Skeletal muscle tissue (tissue), 4 donors: ENCODE data around the gene ATPAF1. TPM values are rescaled to one million over a fixed set of nuclear protein-coding genes. Genes with fewer than 3 reads are reported as not detected.

Source experiments
- H3K27ac ChIP-seq: one replicate; pipeline ENCODE4 v1.7.0; 2013; ENCODE audit warnings: mild to moderate bottlenecking, low read depth, low read length, inconsistent platforms
- H3K27me3 ChIP-seq, 3 donors: one replicate each; pipeline ENCODE4 v1.7.0; 2013; ENCODE audit warnings: low read length in 3 of 3; ENCODE audit not compliant: control insufficient read depth in 3 of 3, insufficient read depth in 3 of 3
- H3K36me3 ChIP-seq, 3 donors: one replicate each; pipeline ENCODE4 v1.7.0; 2013; ENCODE audit warnings: low read length in 3 of 3; ENCODE audit not compliant: control insufficient read depth in 3 of 3, insufficient read depth in 3 of 3
- H3K4me1 ChIP-seq, 3 donors: one replicate each; pipeline ENCODE4 v1.7.0; 2013; ENCODE audit warnings: low read length in 3 of 3, mild to moderate bottlenecking in 3 of 3; ENCODE audit not compliant: control insufficient read depth in 3 of 3, insufficient read depth in 3 of 3
- H3K4me3 ChIP-seq, 3 donors: one replicate each; pipeline ENCODE4 v1.7.0; 2013; ENCODE audit warnings: low read length in 3 of 3
- H3K9ac ChIP-seq, 3 donors: one replicate each; pipeline ENCODE4 v1.7.0; 2013; ENCODE audit warnings: low read length in 3 of 3, mild to moderate bottlenecking in 3 of 3, moderate library complexity in 2 of 3, low read depth in 1 of 3
- H3K9me3 ChIP-seq, 3 donors: one replicate each; pipeline ENCODE4 v1.7.0; 2013; ENCODE audit warnings: low read length in 3 of 3; ENCODE audit not compliant: control insufficient read depth in 3 of 3
- total RNA-seq: library from RNA; depleted of rRNA; stranded (reverse); fragments of >200 nt; gene quantifications from one replicate; pipeline ENCODE4 v1.2.3, GENCODE V29; 2014
- donor health status: Osteomylitis.

Gene ATPAF1
- total RNA-seq, 1 donor from 2014 or later, result 50.1 TPM

- Histone ChIP-seq H3K27ac (no peak overlapping the region), H3K9ac (peak overlapping the region in 1 of 3 donors; percentile 6), H3K9me3 (no peaks in the 10 kb centered on the region), H3K27me3 (no peaks in the 10 kb centered on the region), H3K4me1 (peaks cover 0 to 5% (median 0%) of the 10 kb centered on the region in 3 donors), H3K4me3 (no peak overlapping the region), H3K36me3 (peaks cover 46 to 55% (median 51%) of the 10 kb centered on the region in 3 donors)
Measured at GRCh38 chr1:46585312-46585938, 82.7 kb downstream of the ATPAF1 start.

- Histone ChIP-seq H3K4me1 (peaks cover 0 to 5% (median 0%) of the 10 kb centered on the region in 3 donors), H3K9ac (no peak overlapping the region), H3K4me3 (no peak overlapping the region), H3K27ac (no peak overlapping the region), H3K27me3 (no peaks in the 10 kb centered on the region), H3K9me3 (no peaks in the 10 kb centered on the region), H3K36me3 (peaks cover 48 to 56% (median 54%) of the 10 kb centered on the region in 3 donors)
Measured at GRCh38 chr1:46583494-46583893, 84.7 kb downstream of the ATPAF1 start.

- Histone ChIP-seq H3K9ac (no peak overlapping the region), H3K27ac (no peak overlapping the region), H3K36me3 (peaks cover 51 to 60% (median 58%) of the 10 kb centered on the region in 3 donors), H3K27me3 (no peaks in the 10 kb centered on the region), H3K9me3 (no peaks in the 10 kb centered on the region), H3K4me3 (no peak overlapping the region), H3K4me1 (peaks cover 0 to 5% (median 0%) of the 10 kb centered on the region in 3 donors)
Measured at GRCh38 chr1:46582972-46583371, 85.2 kb downstream of the ATPAF1 start.

Other genes with a start within 250 kb of the ATPAF1 start
- gene DMBX1, start 178.5 kb downstream of the ATPAF1 start, total RNA-seq, result not detected
- not detected for gene KNCN, start 116.7 kb downstream of the ATPAF1 start, total RNA-seq
- 20.4 TPM for gene MKNK1, start 64.1 kb downstream of the ATPAF1 start, total RNA-seq
- 14.1 TPM for gene MOB3C, start 51.6 kb downstream of the ATPAF1 start, total RNA-seq
- not detected for gene TEX38, start 3.5 kb upstream of the ATPAF1 start, total RNA-seq
- 50.6 TPM for gene EFCAB14, start 50.8 kb upstream of the ATPAF1 start, total RNA-seq
- gene CYP4B1, start 130.7 kb upstream of the ATPAF1 start, total RNA-seq, result not detected